NB4 (cell line): ENCODE results near the gene ERCC3.

ENCODE experiments used
- DNase-seq: peaks from one replicate; pipeline ENCODE4 v3.0.0; 2010; ENCODE audit warnings: low read depth
- H3K4me3 ChIP-seq: one replicate; pipeline ENCODE4 v1.5.1; 2011; ENCODE audit warnings: mild to moderate bottlenecking, low read depth, low read length, moderate library complexity
- CTCF ChIP-seq: IDR thresholded peaks from one replicate; pipeline ENCODE4 v1.5.1; 2012; ENCODE audit warnings: low read depth, low read length
- MAX ChIP-seq: IDR thresholded peaks from 2 replicates; pipeline ENCODE4 v1.6.1; 2011; ENCODE audit warnings: low read depth, low read length
- MYC ChIP-seq: IDR thresholded peaks from 2 replicates; pipeline ENCODE4 v1.6.1; 2011; ENCODE audit warnings: low read depth, low read length
- POLR2A ChIP-seq: IDR thresholded peaks from 2 replicates; pipeline ENCODE4 v1.6.1; 2011; ENCODE audit warnings: mild to moderate bottlenecking; ENCODE audit not compliant: insufficient read length; ENCODE audit errors: extremely low read depth

The ERCC3 gene

GRCh38 chr2:127278959-127279358 is 15.0 kb downstream of the ERCC3 start:
- H3K4me3 ChIP-seq = no peak overlapping the region
- TF ChIP-seq POLR2A (no peak), MAX (no peak), MYC (no peak), CTCF (no peak)
- DNase-seq = no peak

- DNase-seq = no peak
- TF ChIP-seq MYC = no peak
- no peak for TF ChIP-seq POLR2A
- TF ChIP-seq CTCF = no peak
- TF ChIP-seq MAX = no peak
- no peak overlapping the region for H3K4me3 ChIP-seq
Measured at GRCh38 chr2:127277028-127277427, 16.9 kb downstream of the ERCC3 start.

- DNase-seq = no peak
- no peak overlapping the region for H3K4me3 ChIP-seq
- TF ChIP-seq POLR2A (no peak), MAX (no peak), CTCF (no peak), MYC (no peak)
Measured at GRCh38 chr2:127275789-127276188, 18.2 kb downstream of the ERCC3 start.

GRCh38 chr2:127275356-127275755 is 18.6 kb downstream of the ERCC3 start:
- no peak for DNase-seq
- no peak overlapping the region for H3K4me3 ChIP-seq
- TF ChIP-seq MAX (no peak), MYC (no peak), POLR2A (no peak), CTCF (no peak)

- TF ChIP-seq MAX = no peak
- TF ChIP-seq MYC = no peak
- peak; percentile 45 for TF ChIP-seq CTCF
- no peak overlapping the region for H3K4me3 ChIP-seq
- peak; percentile 21 for DNase-seq
Measured at GRCh38 chr2:127270663-127271062, 23.3 kb downstream of the ERCC3 start.
